PC-3 (cell line): Measurements from ENCODE around the gene NGDN.

Experiments used
- CTCF ChIP-seq: fragments of 300-600 bp; sonication (generic); conservative IDR thresholded peaks from 2 replicates; pipeline ENCODE4 v1.5.1; 2017; ENCODE audit warnings: antibody characterized with exemption, low read depth, mild to moderate bottlenecking, low read length
- EZH2 ChIP-seq: fragments of 300-600 bp; sonication (generic); IDR thresholded peaks from one replicate; pipeline ENCODE4 v1.6.1; 2017; ENCODE audit warnings: antibody characterized with exemption, mild to moderate bottlenecking, low read length; ENCODE audit not compliant: unreplicated experiment
- EZH2phosphoT487 ChIP-seq: fragments of 300-600 bp; sonication (generic); IDR thresholded peaks from 2 replicates; pipeline ENCODE4 v1.6.1; 2018; ENCODE audit warnings: mild to moderate bottlenecking, antibody characterized with exemption, low read length, borderline replicate concordance

- TF ChIP-seq EZH2: no peak
- TF ChIP-seq CTCF: peak; percentile 50
- TF ChIP-seq EZH2phosphoT487: no peak
Measured at GRCh38 chr14:23483236-23483854, 13.8 kb downstream of the NGDN start.
